Left lung (tissue), 10 donors: ENCODE measurements around the gene ASTN2. TPM values are rescaled to one million over a fixed set of nuclear protein-coding genes. Genes with fewer than 3 reads are reported as not detected.

Experiments used
- ATAC-seq: fragments of 200-7000 bp; cut with Tn5 transposase; one replicate; pipeline ENCODE4 v1.9.1; 2020; ENCODE audit warnings: moderate library complexity
- DNase-seq, 4 donors: peaks; one replicate each; pipeline ENCODE4 v3.0.0-alpha.2; 2013 to 2020
- H3K27ac ChIP-seq, 2 donors: fragments of 200-600 bp; sonication (generic) in 1 of 2; one replicate each; pipeline versions ENCODE4 v1.5.0 to v1.8.0; 2020 to 2021
- H3K27me3 ChIP-seq, 2 donors: fragments of 200-600 bp; sonication (generic) in 1 of 2; one replicate each; pipeline versions ENCODE4 v1.5.0 to v1.8.0; 2020 to 2021
- H3K36me3 ChIP-seq, 2 donors: fragments of 200-600 bp; sonication (generic) in 1 of 2; one replicate each; pipeline versions ENCODE4 v1.5.0 to v1.8.0; 2020 to 2021
- H3K4me1 ChIP-seq, 2 donors: fragments of 200-600 bp; one replicate each; pipeline ENCODE4 v1.8.0; 2021
- H3K4me3 ChIP-seq, 2 donors: fragments of 200-600 bp; sonication (generic) in 1 of 2; one replicate each; pipeline versions ENCODE4 v1.5.0 to v1.8.0; 2020 to 2021; ENCODE audit warnings: mild to moderate bottlenecking in 1 of 2
- H3K9me3 ChIP-seq, 2 donors: fragments of 200-600 bp; sonication (generic) in 1 of 2; one replicate each; pipeline versions ENCODE4 v1.5.0 to v1.8.0; 2020 to 2021
- intact Hi-C, 2 donors: fragments of 100-400 bp; cut with DNase I; formaldehyde crosslinking; loops; one replicate each; pipeline versions ENCODE4 v1.11.2 to v1.14.2; 2022
- polyA plus RNA-seq, 6 donors: library from polyadenylated mRNA; unstranded; fragments of 120-200 nt; gene quantifications; one replicate each; pipeline ENCODE4 v1.2.1, GENCODE V29; 2013; ENCODE audit not compliant: insufficient read length in 6 of 6
- total RNA-seq, 2 donors: library from RNA; stranded (reverse); fragmentation: NEBNext Ultra II Directional; extraction: Animal tissue kit (Norgen Biotek cat#: 25700); gene quantifications; one replicate each; pipeline ENCODE4 v1.2.1, GENCODE V29; 2021
- TF ChIP-seq, protein P1 (sequence below), 2 donors: fragments of 200-600 bp; sonication (generic) in 1 of 2; IDR thresholded peaks; one replicate each; pipeline versions ENCODE4 v1.5.0 to v1.8.0; 2021; ENCODE audit warnings: antibody characterized with exemption in 2 of 2
- donor health status: DM: no; HTN: yes; CAD: no.
- donor health status: DM: no; HTN: no; CAD: no.

ASTN2 gene
- total and polyA plus RNA-seq, 8 donors = 3.1 to 5.5 (median 4.5) TPM

GRCh38 chr9:116717150-116717549 lies 697.7 kb downstream of the ASTN2 start:
- Histone ChIP-seq H3K27me3 (no peaks in the 10 kb centered on the region), H3K27ac (no peak overlapping the region), H3K4me1 (no peaks in the 10 kb centered on the region), H3K36me3 (no peaks in the 10 kb centered on the region), H3K9me3 (no peaks in the 10 kb centered on the region), H3K4me3 (no peak overlapping the region)
- TF ChIP-seq, protein P1, sequence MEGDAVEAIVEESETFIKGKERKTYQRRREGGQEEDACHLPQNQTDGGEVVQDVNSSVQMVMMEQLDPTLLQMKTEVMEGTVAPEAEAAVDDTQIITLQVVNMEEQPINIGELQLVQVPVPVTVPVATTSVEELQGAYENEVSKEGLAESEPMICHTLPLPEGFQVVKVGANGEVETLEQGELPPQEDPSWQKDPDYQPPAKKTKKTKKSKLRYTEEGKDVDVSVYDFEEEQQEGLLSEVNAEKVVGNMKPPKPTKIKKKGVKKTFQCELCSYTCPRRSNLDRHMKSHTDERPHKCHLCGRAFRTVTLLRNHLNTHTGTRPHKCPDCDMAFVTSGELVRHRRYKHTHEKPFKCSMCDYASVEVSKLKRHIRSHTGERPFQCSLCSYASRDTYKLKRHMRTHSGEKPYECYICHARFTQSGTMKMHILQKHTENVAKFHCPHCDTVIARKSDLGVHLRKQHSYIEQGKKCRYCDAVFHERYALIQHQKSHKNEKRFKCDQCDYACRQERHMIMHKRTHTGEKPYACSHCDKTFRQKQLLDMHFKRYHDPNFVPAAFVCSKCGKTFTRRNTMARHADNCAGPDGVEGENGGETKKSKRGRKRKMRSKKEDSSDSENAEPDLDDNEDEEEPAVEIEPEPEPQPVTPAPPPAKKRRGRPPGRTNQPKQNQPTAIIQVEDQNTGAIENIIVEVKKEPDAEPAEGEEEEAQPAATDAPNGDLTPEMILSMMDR (IDR thresholded peaks at IDR 0.05) = no peak
- ATAC-seq = no peak
- intact Hi-C loops = no loop called here
- DNase-seq = no peak

DNA sequence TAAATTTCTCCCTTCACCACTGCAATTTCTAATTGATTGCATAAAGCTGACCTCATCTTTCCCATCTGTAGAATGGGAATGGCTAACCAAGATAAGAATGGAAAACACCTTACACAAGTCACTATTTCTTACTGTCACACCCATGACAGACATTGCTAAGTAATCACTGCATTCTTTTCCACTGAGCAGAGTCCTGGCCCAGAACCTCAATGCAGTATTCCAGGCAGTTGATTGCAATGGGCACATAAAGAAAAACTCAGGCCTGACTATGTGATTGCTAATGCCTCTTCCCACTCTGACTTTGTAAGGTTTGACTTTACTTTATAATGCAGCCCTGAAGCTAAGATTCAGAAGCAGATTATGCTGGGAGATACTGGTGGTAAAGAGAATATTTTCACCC lies 698.4 kb downstream of the ASTN2 start:
- Histone ChIP-seq H3K27ac (no peak overlapping the region), H3K36me3 (no peaks in the 10 kb centered on the region), H3K27me3 (no peaks in the 10 kb centered on the region), H3K4me3 (no peak overlapping the region), H3K9me3 (no peaks in the 10 kb centered on the region), H3K4me1 (no peaks in the 10 kb centered on the region)
- intact Hi-C loops = no loop called here
- no peak for ATAC-seq
- TF ChIP-seq, protein P1 (IDR thresholded peaks at IDR 0.05) = no peak
- DNase-seq = no peak

GRCh38 chr9:116715751-116716150 lies 699.1 kb downstream of the ASTN2 start:
- H3K4me1 ChIP-seq = no peaks in the 10 kb centered on the region
- ATAC-seq (no peak), DNase-seq (no peak)
- intact Hi-C loops = no loop called here
- TF ChIP-seq, protein P1 (IDR thresholded peaks at IDR 0.05) = no peak
- H3K27ac ChIP-seq = no peak overlapping the region
- no peaks in the 10 kb centered on the region for H3K36me3 ChIP-seq
- no peaks in the 10 kb centered on the region for H3K9me3 ChIP-seq
- H3K27me3 ChIP-seq = no peaks in the 10 kb centered on the region
- no peak overlapping the region for H3K4me3 ChIP-seq

DNA sequence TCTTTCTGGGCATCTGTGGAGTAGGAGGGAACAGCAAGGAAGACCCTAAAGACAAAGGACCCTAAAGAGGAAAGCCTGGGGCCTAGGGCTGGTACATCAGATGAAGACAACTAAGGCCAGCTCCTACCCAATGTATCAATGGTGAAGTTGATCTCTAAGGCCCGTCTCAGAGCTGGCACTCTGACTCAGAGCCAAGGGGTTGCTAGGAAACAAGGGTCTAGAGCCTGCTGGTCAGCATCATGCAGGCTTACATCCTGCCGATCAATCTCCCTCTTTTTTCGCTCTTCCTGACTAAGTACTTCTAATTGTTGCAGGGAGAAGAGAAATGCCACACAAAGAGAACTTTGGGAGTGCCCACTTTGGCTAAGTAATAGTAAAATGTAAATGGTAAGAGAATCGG lies 701.6 kb downstream of the ASTN2 start:
- H3K27me3 ChIP-seq = no peaks in the 10 kb centered on the region
- no peaks in the 10 kb centered on the region for H3K36me3 ChIP-seq
- TF ChIP-seq, protein P1 (IDR thresholded peaks at IDR 0.05) = no peak
- no peaks in the 10 kb centered on the region for H3K9me3 ChIP-seq
- no peak overlapping the region for H3K4me3 ChIP-seq
- H3K27ac ChIP-seq = no peak overlapping the region
- DNase-seq (no peak), ATAC-seq (no peak)
- H3K4me1 ChIP-seq = no peaks in the 10 kb centered on the region
- intact Hi-C loops = no loop called here

GRCh38 chr9:116712781-116713180 lies 702.1 kb downstream of the ASTN2 start:
- Histone ChIP-seq H3K4me3 (no peak overlapping the region), H3K4me1 (no peaks in the 10 kb centered on the region)
- no peak for ATAC-seq

More at GRCh38 chr9:116712781-116713180, 702.1 kb downstream of the ASTN2 start:
- Histone ChIP-seq H3K27ac (no peak overlapping the region), H3K36me3 (no peaks in the 10 kb centered on the region), H3K27me3 (no peaks in the 10 kb centered on the region), H3K9me3 (no peaks in the 10 kb centered on the region)
- TF ChIP-seq, protein P1 (IDR thresholded peaks at IDR 0.05) = no peak
- intact Hi-C loops = no loop called here
- no peak for DNase-seq
